Measurements from ENCODE around the gene ARSG. TPM values are rescaled to one million over a fixed set of nuclear protein-coding genes. Genes with fewer than 3 reads are reported as not detected.

Gene ARSG
- total and polyA plus RNA-seq, 2 of the 13 experiments (the other 11 are each of a cell fraction or from before 2014, with no cell fraction given), result 3.7 to 15.2 TPM

- TF ChIP-seq CSRNP1 (CRISPR knock-in tag; IDR thresholded peaks at IDR 0.05) (peak; percentile 70; the same call in 1 of the 2 replicates), ZNF557 (CRISPR knock-in tag; IDR thresholded peaks at IDR 0.05) (no peak), NR2C2 (CRISPR knock-in tag; IDR thresholded peaks at IDR 0.05; ENCODE audit: borderline replicate concordance) (no peak), ZNF687 (CRISPR knock-in tag; IDR thresholded peaks at IDR 0.05) (peak; percentile 69; the same call in 1 of the 2 replicates), PREB (CRISPR knock-in tag; IDR thresholded peaks at IDR 0.05) (no peak), MXD3 (CRISPR knock-in tag; IDR thresholded peaks at IDR 0.05) (0 out of 2 replicates have a peak, but pooled peaks have one; percentile 6), ZNF430 (CRISPR knock-in tag; IDR thresholded peaks at IDR 0.05) (no peak; the same call in 1 of the 2 replicates), ZIK1 (CRISPR knock-in tag; IDR thresholded peaks at IDR 0.05; ENCODE audit: borderline replicate concordance, low read depth) (no peak), ZSCAN5A (CRISPR knock-in tag; IDR thresholded peaks at IDR 0.05; ENCODE audit: borderline replicate concordance) (no peak), POLR2A (IDR thresholded peaks at IDR 0.05; ENCODE audit: insufficient read depth in 1 of 2, low read depth in 2 of 2, low read length in 2 of 2) (peak in 1 of 2 experiments; percentile 11; a peak in 2 of 4 replicates), SRSF4 (IDR thresholded peaks at IDR 0.05; ENCODE audit: low read depth, low read length, poor library complexity, severe bottlenecking) (no peak), ZNF747 (CRISPR knock-in tag; IDR thresholded peaks at IDR 0.05; ENCODE audit: borderline replicate concordance) (no peak), KLF13 (CRISPR knock-in tag; IDR thresholded peaks at IDR 0.05) (no peak), STAT6 (CRISPR knock-in tag; IDR thresholded peaks at IDR 0.05; ENCODE audit: borderline replicate concordance) (no peak), ZNF619 (CRISPR knock-in tag; IDR thresholded peaks at IDR 0.05) (no peak)
Measured at GRCh38 chr17:68457168-68457538, 165.9 kb downstream of the ARSG start, which contains the start of gene WIPI1 (continued).
